ENCODE results near the gene PPT2.

The PPT2 gene

DNA sequence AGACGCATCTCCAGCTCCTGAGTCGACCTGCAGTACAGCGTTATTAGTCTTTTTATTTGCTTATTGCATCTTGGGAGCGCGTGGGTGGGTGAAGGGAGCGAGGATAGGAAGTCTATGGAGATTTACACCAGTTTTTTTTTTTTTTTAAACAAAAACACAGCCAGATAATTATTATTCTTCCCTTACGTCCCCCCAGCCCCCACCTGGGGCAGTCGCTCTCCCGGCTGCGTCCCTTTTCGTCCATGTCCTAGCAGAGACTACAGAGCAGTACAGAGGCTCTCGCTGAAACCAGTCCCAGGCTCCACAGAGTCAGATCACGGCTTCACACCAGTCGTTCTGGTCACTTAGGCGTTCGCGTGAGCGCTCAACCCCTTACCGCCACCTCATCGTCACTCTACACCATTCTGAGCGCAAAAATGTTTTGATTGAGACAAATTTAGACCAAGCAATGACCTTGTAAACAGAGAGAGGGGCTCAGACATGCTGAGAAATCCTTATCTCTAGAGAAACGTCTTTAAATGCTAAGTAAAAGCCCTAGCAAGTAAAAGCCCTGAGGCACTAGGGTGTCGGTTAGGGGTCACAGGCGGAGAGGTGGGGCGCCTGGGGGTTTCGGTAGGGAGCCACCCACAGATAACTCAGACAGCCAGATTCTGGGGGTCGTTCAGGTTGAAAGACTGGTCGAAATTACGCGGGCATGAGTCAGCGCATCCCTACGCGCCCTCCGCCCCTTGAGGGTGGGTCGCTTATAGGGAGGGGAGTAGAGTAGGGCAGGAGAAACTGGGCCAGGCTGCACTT is 975 bp upstream of the PPT2 start:
- DNase-seq: no peak

- peak; percentile 75 to 76 for DNase-seq
Observed at GRCh38 chr6:32154514-32155161, 697 bp downstream of the PPT2 start.

- no peak for DNase-seq
Observed at GRCh38 chr6:32156891-32157290, 3.0 kb downstream of the PPT2 start.

- DNase-seq: no peak
Observed at GRCh38 chr6:32158052-32158451, 4.1 kb downstream of the PPT2 start.

DNA sequence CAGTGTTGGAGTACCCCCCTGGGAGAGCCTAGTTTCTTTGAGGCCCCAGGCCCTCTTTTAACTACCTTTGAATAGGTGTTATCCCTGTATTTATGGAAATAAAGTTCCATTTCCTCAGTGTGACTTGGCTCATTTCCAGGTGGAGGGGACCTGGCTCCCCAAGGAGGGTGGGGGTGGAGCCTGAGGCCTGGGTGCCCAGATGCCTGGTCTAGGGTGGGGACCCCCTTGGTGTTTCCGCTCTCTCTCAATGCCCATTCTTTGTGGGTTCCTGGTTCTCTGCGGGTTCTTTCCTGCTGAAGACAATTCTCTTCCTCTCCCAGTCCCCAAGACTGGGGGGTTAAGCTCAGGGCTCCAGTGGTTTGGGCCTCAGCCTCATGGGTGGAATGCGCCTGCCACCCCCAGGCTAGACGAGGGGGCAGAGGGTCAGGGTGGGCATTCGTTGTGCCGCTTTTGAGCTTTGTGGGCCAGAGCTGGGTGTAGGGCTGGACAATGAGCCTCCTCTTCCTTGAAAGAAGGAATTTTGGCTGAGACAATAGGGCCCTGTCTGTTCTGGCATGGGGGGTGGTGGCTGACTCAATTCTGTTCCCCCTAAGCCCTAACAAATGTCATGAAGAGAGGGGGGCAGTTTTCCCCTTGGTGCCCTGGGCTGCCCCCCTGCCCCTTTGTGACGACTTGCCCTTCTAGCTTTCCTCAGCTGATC is 9.8 kb downstream of the PPT2 start:
- no peak for DNase-seq

DNA sequence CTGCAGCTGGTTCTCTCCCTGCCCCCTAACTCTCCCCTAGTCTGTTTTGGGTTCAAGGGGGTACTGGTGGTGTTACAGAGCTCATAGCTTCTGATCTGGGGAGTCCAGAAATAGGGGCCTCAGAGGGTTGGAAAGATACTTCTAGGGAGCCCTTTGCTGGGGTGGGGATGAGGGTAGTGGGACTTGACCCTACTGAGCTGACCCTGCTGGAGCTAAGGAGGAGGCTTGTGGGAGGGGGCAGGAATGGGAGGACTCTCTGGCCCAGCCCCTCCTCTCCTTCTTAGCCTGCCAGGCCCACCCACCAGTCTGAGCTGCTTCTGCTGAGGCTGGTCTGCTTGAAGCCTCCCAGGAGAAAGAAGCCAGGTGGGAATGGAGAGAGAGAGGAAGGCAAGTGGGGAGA is 10.4 kb downstream of the PPT2 start, which contains the start of gene EGFL8:
TSS of gene EGFL8 (plus strand) at position 301 of the 400 bp plus-strand sequence. CDS start 1,571 bp downstream, outside the sequence.
- no peak for DNase-seq

DNA sequence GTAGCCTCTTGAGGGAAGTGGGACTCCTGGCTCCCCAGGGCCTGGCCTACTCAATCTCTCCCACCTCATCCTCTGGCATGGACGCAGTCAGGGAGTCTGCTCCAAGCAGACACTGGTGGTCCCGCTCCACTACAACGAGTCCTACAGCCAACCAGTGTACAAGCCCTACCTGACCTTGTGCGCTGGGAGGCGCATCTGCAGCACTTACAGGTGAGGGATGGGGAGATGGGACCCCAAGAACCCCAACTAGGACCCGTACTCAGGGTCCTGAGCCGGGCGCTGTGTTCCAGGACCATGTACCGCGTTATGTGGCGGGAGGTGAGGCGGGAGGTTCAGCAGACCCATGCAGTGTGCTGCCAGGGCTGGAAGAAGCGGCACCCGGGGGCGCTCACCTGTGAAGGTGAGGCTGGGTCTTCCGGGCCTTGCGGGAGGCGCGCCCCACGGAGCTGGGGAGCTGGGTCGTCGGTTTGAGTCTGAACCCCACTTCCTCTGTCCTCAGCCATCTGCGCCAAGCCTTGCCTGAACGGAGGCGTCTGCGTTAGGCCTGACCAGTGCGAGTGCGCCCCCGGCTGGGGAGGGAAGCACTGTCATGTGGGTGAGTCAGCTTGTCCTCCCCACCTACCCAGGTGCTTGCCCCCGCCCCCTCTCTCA is 12.6 kb downstream of the PPT2 start:
- DNase-seq: no peak

DNA sequence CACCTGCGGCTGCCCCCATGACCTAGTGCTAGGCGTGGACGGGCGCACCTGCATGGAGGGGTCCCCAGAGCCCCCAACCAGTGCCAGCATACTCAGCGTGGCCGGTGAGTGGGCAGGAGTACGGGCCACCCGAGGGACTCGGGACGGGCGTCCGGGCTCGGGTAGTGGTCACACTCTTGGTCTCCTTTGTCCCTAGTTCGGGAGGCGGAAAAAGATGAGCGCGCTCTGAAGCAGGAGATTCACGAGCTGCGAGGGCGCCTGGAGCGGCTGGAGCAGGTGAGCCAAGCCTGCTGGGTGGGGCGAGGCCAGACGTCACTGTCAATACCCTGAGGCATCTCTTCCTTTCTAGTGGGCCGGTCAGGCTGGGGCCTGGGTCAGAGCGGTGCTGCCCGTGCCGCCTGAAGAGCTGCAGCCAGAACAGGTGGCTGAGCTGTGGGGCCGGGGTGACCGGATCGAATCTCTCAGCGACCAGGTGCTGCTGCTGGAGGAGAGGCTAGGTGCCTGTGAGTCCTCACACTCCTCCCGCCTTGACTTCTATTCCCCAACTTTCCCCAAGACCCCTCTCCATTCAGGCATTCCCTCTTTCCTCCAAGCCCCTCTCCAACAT is 13.3 kb downstream of the PPT2 start:
- DNase-seq: no peak

DNA sequence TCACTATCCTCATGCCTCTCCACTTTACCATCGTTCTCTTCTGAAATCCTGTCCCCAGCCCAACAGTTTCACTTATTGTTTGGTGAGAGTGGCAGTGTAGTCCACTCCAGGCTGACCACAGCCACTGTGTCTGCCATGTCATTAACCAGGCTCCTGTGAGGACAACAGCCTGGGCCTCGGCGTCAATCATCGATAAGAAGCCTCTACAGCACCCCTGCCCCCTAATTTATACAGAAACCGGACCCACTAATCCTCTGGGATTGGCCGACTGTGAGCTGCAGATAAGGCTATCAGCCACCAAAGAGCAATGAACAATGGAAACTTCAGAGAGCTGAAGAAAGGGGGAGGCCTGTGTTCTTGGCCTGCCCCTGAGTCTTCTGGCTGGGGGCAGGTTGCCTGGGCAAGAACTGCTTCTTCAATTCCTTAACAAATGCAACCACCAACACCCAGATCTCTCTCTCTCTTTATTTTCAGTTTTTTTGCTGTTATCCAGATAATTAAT is 13.9 kb downstream of the PPT2 start:
- no peak for DNase-seq

- DNase-seq: no peak
Observed at GRCh38 chr6:32168350-32168749, 14.4 kb downstream of the PPT2 start.

GRCh38 chr6:32168807-32169591 is 15.1 kb downstream of the PPT2 start:
- DNase-seq: no peak

GRCh38 chr6:32170294-32170693 is 16.4 kb downstream of the PPT2 start:
- DNase-seq: no peak

- DNase-seq: no peak
Observed at GRCh38 chr6:32171234-32171633, 17.3 kb downstream of the PPT2 start.

GRCh38 chr6:32173051-32173727 is 19.2 kb downstream of the PPT2 start:
- no peak for DNase-seq

- DNase-seq: no peak
Observed at GRCh38 chr6:32174416-32174815, 20.5 kb downstream of the PPT2 start.

GRCh38 chr6:32175322-32175710 is 21.4 kb downstream of the PPT2 start:
- DNase-seq: no peak

DNA sequence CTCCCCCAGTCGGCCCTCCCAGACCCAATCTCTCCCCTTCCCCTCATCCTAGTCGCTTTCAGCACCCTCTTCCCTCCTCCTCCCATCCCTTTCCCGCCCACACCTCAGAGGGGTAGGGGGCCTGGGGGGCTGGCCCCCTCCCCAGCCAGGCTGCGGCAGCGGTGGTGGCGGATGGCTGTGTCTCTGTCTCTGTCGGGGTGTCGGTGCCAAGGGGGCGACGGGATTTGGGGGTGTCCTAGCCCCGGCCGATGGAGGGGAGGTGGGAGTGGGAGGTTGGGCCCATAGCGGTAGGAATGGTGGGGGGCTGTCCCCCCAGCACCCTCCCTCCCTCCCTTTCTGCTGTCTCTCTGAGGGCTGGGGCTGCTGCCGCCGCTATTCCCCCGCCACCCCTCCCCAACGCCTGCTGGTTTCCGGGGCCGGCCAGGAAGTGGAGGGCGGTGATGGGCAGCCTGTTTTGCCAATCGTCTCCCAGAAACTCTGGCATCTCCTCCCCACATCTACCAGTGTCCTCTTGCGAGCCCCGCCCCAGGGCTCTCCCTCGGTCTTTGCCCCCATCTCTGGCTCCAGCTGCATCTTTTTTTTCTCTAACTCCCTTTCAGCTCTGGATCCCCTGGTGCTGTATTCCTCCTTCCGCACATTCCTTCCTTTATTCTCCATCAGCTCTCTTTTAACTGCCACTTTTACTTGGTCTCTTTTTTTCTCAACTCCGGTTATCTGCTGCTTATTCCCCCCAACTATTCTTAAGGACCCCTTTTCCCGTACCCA is 22.0 kb downstream of the PPT2 start, which contains the start of gene AGPAT1:
TSS of gene AGPAT1 (minus strand) at position 374 of the 765 bp plus-strand sequence. CDS start 4,588 bp downstream, outside the sequence.
- peak; percentile 96 for DNase-seq

DNA sequence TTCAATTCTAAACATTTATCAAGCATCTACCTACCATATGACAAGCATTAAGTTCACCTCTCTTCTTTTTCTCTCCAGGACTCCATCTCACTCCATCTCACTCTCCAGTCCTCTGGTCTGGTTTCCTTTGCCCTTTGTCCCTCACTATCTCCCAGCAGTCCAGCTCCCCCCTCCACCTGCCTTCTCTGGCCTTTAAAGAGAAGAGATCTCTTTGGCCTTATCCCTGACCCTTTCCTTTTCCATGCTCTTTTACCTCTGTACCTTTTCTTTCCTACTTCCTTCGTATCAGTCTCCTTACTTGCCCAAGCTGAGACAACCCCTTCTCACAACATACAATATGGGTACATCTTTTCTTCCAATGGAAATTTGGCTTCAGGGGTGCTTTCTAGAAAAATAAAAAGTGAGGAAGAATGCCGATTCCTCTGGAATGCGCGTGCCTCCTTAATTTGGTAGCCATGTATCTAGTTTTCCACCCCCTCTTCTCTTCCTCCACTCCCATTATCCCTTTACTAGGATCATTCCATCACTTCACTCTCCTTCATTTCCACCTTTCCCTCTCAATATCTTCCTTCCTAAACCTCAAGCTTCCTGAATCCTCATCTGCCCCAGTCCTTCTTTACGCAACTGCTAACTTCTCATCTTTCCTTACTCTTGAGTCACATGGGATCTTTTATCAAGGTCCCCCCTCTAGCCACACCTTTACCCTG is 22.7 kb downstream of the PPT2 start:
- DNase-seq: no peak

DNA sequence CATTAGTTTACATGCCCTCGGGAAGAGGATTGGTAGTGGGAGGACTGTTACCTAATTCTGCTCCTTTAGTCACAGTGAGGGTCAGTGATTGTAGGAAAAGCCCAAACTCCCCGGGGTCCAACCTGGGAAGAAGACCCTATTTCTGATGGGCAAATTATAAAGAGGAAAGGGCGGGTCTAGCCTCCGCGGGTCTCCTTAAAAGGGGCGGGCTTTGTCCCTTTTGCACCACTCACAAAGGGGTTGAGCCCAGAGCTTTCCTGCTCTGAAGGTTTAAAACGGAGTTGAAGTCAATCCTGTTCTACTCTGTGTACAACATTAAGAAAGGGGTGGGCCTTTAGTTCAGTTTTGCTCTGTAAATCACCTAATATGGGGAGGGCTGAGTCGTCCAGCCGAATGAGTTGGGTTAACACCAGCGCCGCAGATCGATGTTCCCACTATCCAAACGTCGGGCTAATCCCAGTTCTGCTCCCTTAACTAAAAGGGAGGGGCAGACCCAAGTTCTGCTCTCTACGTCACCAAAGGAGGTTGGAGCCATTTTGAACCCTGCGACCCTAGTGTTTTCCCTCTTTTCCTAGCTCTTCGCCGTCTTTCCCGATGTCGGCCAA is 23.3 kb downstream of the PPT2 start:
- peak; percentile 50 to 69 for DNase-seq

Data from CD4-positive, alpha-beta T cell treated with Interleukin-1 beta for 1 hour (primary cell).